Common myeloid progenitor, CD34-positive (primary cell): ENCODE measurements around the gene SPATA9.

ENCODE experiments used
- CTCF ChIA-PET: fragments of 350-600 bp; sonication (Branson Sonifier 250); formaldehyde crosslinking; loops from one replicate; lab custom pipeline; 2021; ENCODE audit warnings: antibody characterized with exemption; lab: Charles Lee
- POLR2A ChIA-PET: fragments of 350-600 bp; sonication (Branson Sonifier 250); formaldehyde crosslinking; loops from one replicate; lab custom pipeline; 2021; ENCODE audit warnings: antibody characterized with exemption; lab: Charles Lee
- DNase-seq, 3 donors: peaks; one replicate each; pipeline versions ENCODE4 v3.0.0 to v3.0.0-alpha.2; 2013
- H3K27ac ChIP-seq, 2 experiments: 1 replicate in 1 of 2; 2 replicates in 1 of 2; pipeline ENCODE4 v1.7.0; 2013; ENCODE audit warnings: inconsistent platforms in 2 of 2, low read length in 2 of 2, mild to moderate bottlenecking in 2 of 2, low read depth in 1 of 2, moderate library complexity in 1 of 2; ENCODE audit not compliant: severe bottlenecking in 2 of 2, insufficient read depth in 1 of 2, poor library complexity in 1 of 2
- H3K27me3 ChIP-seq, 5 experiments: replicated peaks in 2 of 5; 1 replicate in 3 of 5; 2 replicates in 2 of 5; pipeline versions ENCODE4 v1.6.1 to v1.7.0; 2013; ENCODE audit warnings: low read length in 4 of 5, mild to moderate bottlenecking in 2 of 5, moderate library complexity in 2 of 5, inconsistent platforms in 1 of 5; ENCODE audit not compliant: insufficient read depth in 5 of 5, control insufficient read depth in 4 of 5
- H3K36me3 ChIP-seq, 4 experiments: 1 replicate in 2 of 4; 2 replicates in 2 of 4; pipeline versions ENCODE4 v1.6.1 to v1.7.0; 2013; ENCODE audit warnings: low read length in 3 of 4, control low read depth in 1 of 4, mild to moderate bottlenecking in 1 of 4; ENCODE audit not compliant: control insufficient read depth in 4 of 4, insufficient read depth in 4 of 4
- H3K4me1 ChIP-seq, 4 experiments: 1 replicate in 3 of 4; 2 replicates in 1 of 4; pipeline versions ENCODE4 v1.6.1 to v1.7.1; 2013; ENCODE audit warnings: low read length in 3 of 4, mild to moderate bottlenecking in 3 of 4, control low read depth in 1 of 4, inconsistent platforms in 1 of 4, moderate library complexity in 1 of 4; ENCODE audit not compliant: control insufficient read depth in 4 of 4, insufficient read depth in 4 of 4; ENCODE audit errors: control extremely low read depth in 1 of 4
- H3K4me3 ChIP-seq, 7 experiments: 1 replicate in 4 of 7; 2 replicates in 3 of 7; pipeline versions ENCODE4 v1.5.1 to v1.7.0; 2013; ENCODE audit warnings: mild to moderate bottlenecking in 7 of 7, low read length in 6 of 7, moderate library complexity in 6 of 7, inconsistent platforms in 2 of 7, low read depth in 2 of 7, control low read depth in 1 of 7; ENCODE audit not compliant: insufficient read depth in 4 of 7, control insufficient read depth in 1 of 7; ENCODE audit errors: extremely low read depth in 1 of 7
- H3K9me3 ChIP-seq, 5 experiments: 1 replicate in 4 of 5; 2 replicates in 1 of 5; pipeline versions ENCODE4 v1.6.1 to v1.7.1; 2013; ENCODE audit warnings: low read length in 4 of 5, mild to moderate bottlenecking in 2 of 5, inconsistent platforms in 1 of 5, low read depth in 1 of 5, moderate library complexity in 1 of 5; ENCODE audit not compliant: control insufficient read depth in 4 of 5, insufficient read depth in 2 of 5; ENCODE audit errors: control extremely low read depth in 1 of 5
- WGBS: methylation state at CpG from one replicate; pipeline ENCODE4 v1.1.5; 2013; ENCODE audit not compliant: insufficient coverage; 5-methylcytosine and 5-hydroxymethylcytosine counted together

SPATA9 gene

GRCh38 chr5:95619514-95620029 lies 63.2 kb downstream of the SPATA9 start:
- WGBS, result 2% methylated on average over 18 of the region's 19 CpGs
- Histone ChIP-seq H3K27ac (no peak overlapping the region), H3K4me1 (peaks cover 11 to 45% (median 37%) of the 10 kb centered on the region in 4 experiments), H3K9me3 (no peaks in the 10 kb centered on the region), H3K27me3 (peaks cover 0 to 3% (median 0%) of the 10 kb centered on the region in 5 experiments), H3K36me3 (no peaks in the 10 kb centered on the region), H3K4me3 (peak overlapping the region; percentile 41 to 77 (median 60))
- POLR2A ChIA-PET, result interaction anchor here (1.3 kb wide), 1 partner anchor 65 kb away, joined by 4 read pairs; the partner anchor contains the start of genes ARSK and SKIC3
- peak in 2 of 3 donors; percentile 17 to 52 for DNase-seq
- CTCF ChIA-PET, result no interaction called here

GRCh38 chr5:95619096-95619495 lies 63.7 kb downstream of the SPATA9 start:
- no CpG with 5 or more reads among the region's 4 CpGs for WGBS
- Histone ChIP-seq H3K9me3 (no peaks in the 10 kb centered on the region), H3K36me3 (no peaks in the 10 kb centered on the region), H3K4me3 (peak overlapping the region in 3 of 7 experiments; percentile 73 to 77 (median 74)), H3K4me1 (peaks cover 11 to 45% (median 37%) of the 10 kb centered on the region in 4 experiments), H3K27me3 (peaks cover 0 to 3% (median 0%) of the 10 kb centered on the region in 5 experiments), H3K27ac (no peak overlapping the region)
- ChIA-PET POLR2A (interaction anchor here (1.3 kb wide), 1 partner anchor 64 kb away, joined by 4 read pairs; the partner anchor contains the start of genes ARSK and SKIC3), CTCF (no interaction called here)
- DNase-seq, result peak in 2 of 3 donors; percentile 15 to 32

GRCh38 chr5:95617057-95617456 lies 65.7 kb downstream of the SPATA9 start:
- CTCF ChIA-PET, result interaction anchor here (1.4 kb wide), 1 partner anchor 24 kb away, joined by 3 read pairs; no protein-coding TSS in a partner anchor
- DNase-seq, result no peak
- peaks cover 5 to 32% (median 25%) of the 10 kb centered on the region in 4 experiments for H3K4me1 ChIP-seq
- peaks cover 0 to 10% (median 8%) of the 10 kb centered on the region in 5 experiments for H3K9me3 ChIP-seq
- no peak overlapping the region for H3K27ac ChIP-seq
- H3K36me3 ChIP-seq, result no peaks in the 10 kb centered on the region
- 76% methylated on average over 5 of the region's 5 CpGs for WGBS
- H3K4me3 ChIP-seq, result no peak overlapping the region
- POLR2A ChIA-PET, result no interaction called here
- H3K27me3 ChIP-seq, result peaks cover 0 to 3% (median 0%) of the 10 kb centered on the region in 5 experiments

GRCh38 chr5:95615164-95615467 lies 67.7 kb downstream of the SPATA9 start:
- no CpG with 5 or more reads among the region's 1 CpG for WGBS
- H3K27me3 ChIP-seq, result peaks cover 0 to 3% (median 0%) of the 10 kb centered on the region in 5 experiments
- DNase-seq, result peak in 2 of 3 donors; percentile 11 to 23
- CTCF ChIA-PET, result no interaction called here
- H3K4me3 ChIP-seq, result no peak overlapping the region
- H3K36me3 ChIP-seq, result no peaks in the 10 kb centered on the region
- peaks cover 0 to 10% (median 8%) of the 10 kb centered on the region in 5 experiments for H3K9me3 ChIP-seq
- peaks cover 0 to 15% (median 7%) of the 10 kb centered on the region in 4 experiments for H3K4me1 ChIP-seq
- no peak overlapping the region for H3K27ac ChIP-seq
- POLR2A ChIA-PET, result no interaction called here

GRCh38 chr5:95613514-95613913 lies 69.3 kb downstream of the SPATA9 start:
- peak in 1 of 3 donors; percentile 7 for DNase-seq
- ChIA-PET POLR2A (no interaction called here), CTCF (interaction anchor here (2.0 kb wide), 1 partner anchor 10 kb away, joined by 5 read pairs; no protein-coding TSS in a partner anchor)
- WGBS, result no CpG with 5 or more reads among the region's 1 CpG
- Histone ChIP-seq H3K36me3 (no peaks in the 10 kb centered on the region), H3K27me3 (no peaks in the 10 kb centered on the region), H3K27ac (no peak overlapping the region), H3K4me3 (no peak overlapping the region), H3K9me3 (peaks cover 0 to 10% (median 8%) of the 10 kb centered on the region in 5 experiments), H3K4me1 (no peaks in the 10 kb centered on the region)

- ChIA-PET POLR2A (no interaction called here), CTCF (interaction anchor here (1.2 kb wide), 1 partner anchor 119 kb away, joined by 3 read pairs; no protein-coding TSS in a partner anchor)
- Histone ChIP-seq H3K36me3 (no peaks in the 10 kb centered on the region), H3K9me3 (peaks cover 0 to 10% (median 8%) of the 10 kb centered on the region in 5 experiments), H3K27ac (no peak overlapping the region), H3K4me1 (no peaks in the 10 kb centered on the region), H3K27me3 (no peaks in the 10 kb centered on the region), H3K4me3 (no peak overlapping the region)
- WGBS, result 100% methylated on average over 1 of the region's 3 CpGs
- no peak for DNase-seq
Observed at GRCh38 chr5:95611396-95611795, 71.4 kb downstream of the SPATA9 start.

GRCh38 chr5:95610546-95610945 lies 72.2 kb downstream of the SPATA9 start:
- H3K27ac ChIP-seq, result no peak overlapping the region
- ChIA-PET POLR2A (no interaction called here), CTCF (interaction anchor here (1.1 kb wide), 1 partner anchor 53 kb away, joined by 4 read pairs; no protein-coding TSS in a partner anchor)
- no peaks in the 10 kb centered on the region for H3K4me1 ChIP-seq
- H3K36me3 ChIP-seq, result no peaks in the 10 kb centered on the region
- no peak overlapping the region for H3K4me3 ChIP-seq
- DNase-seq, result no peak
- WGBS, result 100% methylated on average over 2 of the region's 7 CpGs
- H3K27me3 ChIP-seq, result no peaks in the 10 kb centered on the region
- H3K9me3 ChIP-seq, result peaks cover 0 to 10% (median 8%) of the 10 kb centered on the region in 5 experiments
